Measurements from ENCODE around the gene POM121L2. TPM values are rescaled to one million over a fixed set of nuclear protein-coding genes. Genes with fewer than 3 reads are reported as not detected.

POM121L2 gene
- total and polyA plus RNA-seq, 3 donors from 2014 or later, result 4.2 to 18.4 (median 5.1) TPM

- Histone ChIP-seq H3K4me1 (no peaks in the 10 kb centered on the region), H3K27me3 (no peaks in the 10 kb centered on the region), H3K36me3 (ENCODE audit: low read depth, missing control alignments) (no peaks in the 10 kb centered on the region), H3K27ac (no peak overlapping the region), H3K9me3 (no peaks in the 10 kb centered on the region), H3K4me3 (peak overlapping the region in 1 of 2 donors; percentile 38)
- no peak for TF ChIP-seq CTCF (IDR thresholded peaks at IDR 0.05)
- TF ChIP-seq POLR2A (IDR thresholded peaks at IDR 0.05), result no peak
- no peak for DNase-seq
- 1 to 2% methylated on average over 17 of the region's 17 CpGs for WGBS, 2 donors
- intact Hi-C loops (cut with DNase I; ENCODE audit: low total_unique reads), result no loop called here
Observed at GRCh38 chr6:27280064-27280539, 32.0 kb downstream of the POM121L2 start.

GRCh38 chr6:27279513-27280063 is 32.5 kb downstream of the POM121L2 start:
- TF ChIP-seq POLR2A (IDR thresholded peaks at IDR 0.05), result no peak
- no peak for TF ChIP-seq CTCF (IDR thresholded peaks at IDR 0.05)
- no peaks in the 10 kb centered on the region for H3K27me3 ChIP-seq
- no peaks in the 10 kb centered on the region for H3K36me3 ChIP-seq (ENCODE audit: low read depth, missing control alignments)
- no peaks in the 10 kb centered on the region for H3K9me3 ChIP-seq
- no peaks in the 10 kb centered on the region for H3K4me1 ChIP-seq
- peak overlapping the region in 1 of 2 donors; percentile 38 for H3K4me3 ChIP-seq
- WGBS, 2 donors, result 4 to 7% methylated on average over 24 of the region's 24 CpGs
- no peak for DNase-seq
- intact Hi-C loops (cut with DNase I; ENCODE audit: low total_unique reads), result no loop called here
- H3K27ac ChIP-seq, result no peak overlapping the region

GRCh38 chr6:27275025-27275956 is 36.8 kb downstream of the POM121L2 start:
- H3K9me3 ChIP-seq, result no peaks in the 10 kb centered on the region
- TF ChIP-seq POLR2A (IDR thresholded peaks at IDR 0.05) (no peak), CTCF (IDR thresholded peaks at IDR 0.05) (no peak)
- WGBS, 2 donors, result 9 to 13% methylated on average over 36 of the region's 36 CpGs
- no peak overlapping the region for H3K27ac ChIP-seq
- no peaks in the 10 kb centered on the region for H3K27me3 ChIP-seq
- no peaks in the 10 kb centered on the region for H3K4me1 ChIP-seq
- intact Hi-C loops (cut with DNase I; ENCODE audit: low total_unique reads), result no loop called here
- no peaks in the 10 kb centered on the region for H3K36me3 ChIP-seq (ENCODE audit: low read depth, missing control alignments)
- no peak overlapping the region for H3K4me3 ChIP-seq
- no peak for DNase-seq

GRCh38 chr6:27273783-27274182 is 38.3 kb downstream of the POM121L2 start:
- WGBS, 2 donors, result 46 to 51% methylated on average over 11 of the region's 11 CpGs
- no peaks in the 10 kb centered on the region for H3K9me3 ChIP-seq
- intact Hi-C loops (cut with DNase I; ENCODE audit: low total_unique reads), result no loop called here
- H3K36me3 ChIP-seq (ENCODE audit: low read depth, missing control alignments), result no peaks in the 10 kb centered on the region
- no peak overlapping the region for H3K27ac ChIP-seq
- no peaks in the 10 kb centered on the region for H3K27me3 ChIP-seq
- no peaks in the 10 kb centered on the region for H3K4me1 ChIP-seq
- no peak overlapping the region for H3K4me3 ChIP-seq
- TF ChIP-seq POLR2A (IDR thresholded peaks at IDR 0.05) (no peak), CTCF (IDR thresholded peaks at IDR 0.05) (no peak)
- no peak for DNase-seq

Measured in testis (tissue), 3 donors.